WERI-Rb-1 (cell line): ENCODE results near the gene EHMT2.

Experiments used
- DNase-seq: peaks from one replicate; pipeline ENCODE4 v3.0.0-alpha.2; 2020
- H3K27ac ChIP-seq: fragments of 250-450 bp; sonication (Bioruptor Pico); 2 replicates; pipeline ENCODE4 v1.5.1; 2020; ENCODE audit warnings: mild to moderate bottlenecking, moderate library complexity
- H3K27me3 ChIP-seq: fragments of 250-450 bp; sonication (Bioruptor Pico); 2 replicates; pipeline ENCODE4 v1.5.1; 2021; ENCODE audit warnings: mild to moderate bottlenecking, low read depth, moderate library complexity; ENCODE audit not compliant: insufficient read depth, severe bottlenecking
- H3K36me3 ChIP-seq: fragments of 250-450 bp; sonication (Bioruptor Pico); 2 replicates; pipeline ENCODE4 v1.5.1; 2020; ENCODE audit warnings: mild to moderate bottlenecking, moderate library complexity
- H3K4me3 ChIP-seq: 2 replicates; pipeline ENCODE4 v1.5.1; 2011; ENCODE audit warnings: low read depth, mild to moderate bottlenecking, control low read depth, low read length
- H3K9me3 ChIP-seq: fragments of 250-450 bp; sonication (Bioruptor Pico); 2 replicates; pipeline ENCODE4 v1.5.1; 2021; ENCODE audit warnings: mild to moderate bottlenecking, moderate library complexity; ENCODE audit not compliant: severe bottlenecking
- TF ChIP-seq, protein P1 (sequence below): IDR thresholded peaks from 2 replicates; pipeline ENCODE4 v1.5.1; 2011; ENCODE audit warnings: low read depth, mild to moderate bottlenecking, control low read depth, inconsistent platforms, low read length

EHMT2 gene

DNA sequence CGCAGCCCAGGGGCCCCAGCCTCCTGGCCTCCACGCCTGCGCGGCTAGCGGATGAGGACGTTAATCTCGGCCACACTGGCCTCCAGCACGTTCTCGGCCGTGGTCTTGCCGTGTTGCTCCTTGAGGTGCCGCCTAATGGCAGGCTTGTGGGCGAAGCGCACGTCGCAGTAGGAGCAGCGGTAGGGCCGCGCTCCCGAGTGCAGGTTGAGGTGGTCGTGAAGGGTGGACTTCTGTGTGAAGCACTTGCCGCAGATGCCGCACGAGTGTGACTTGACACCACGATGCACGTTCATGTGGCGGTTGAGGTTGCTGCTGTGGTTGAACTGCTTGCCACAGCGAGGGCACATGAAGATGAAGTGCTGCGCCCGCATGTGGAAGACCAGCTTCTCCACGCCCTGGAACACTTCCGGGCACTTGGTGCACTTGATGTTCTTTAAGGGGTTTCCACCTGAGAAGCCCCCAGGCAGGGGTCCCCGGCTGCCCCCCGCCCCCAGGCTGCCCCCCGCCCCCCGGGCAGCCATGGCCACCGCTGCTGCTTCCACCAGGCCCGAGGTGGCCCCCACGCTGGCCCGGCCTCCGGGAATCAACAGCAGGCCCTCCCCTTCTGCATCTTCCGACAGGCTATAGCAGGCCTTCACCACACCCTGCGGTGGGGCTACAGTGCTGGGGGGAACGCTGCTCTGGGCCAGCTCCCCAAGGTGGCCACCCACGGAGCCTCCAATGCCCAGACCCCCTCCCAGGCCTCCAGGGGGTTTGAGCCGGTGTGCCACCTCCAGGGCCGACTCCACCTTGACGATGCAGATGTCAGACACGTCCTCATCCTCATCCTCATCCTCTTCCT, 2.6 kb upstream of the EHMT2 start:
- H3K36me3 ChIP-seq: peaks cover 20% of the 10 kb centered on the region
- no peaks in the 10 kb centered on the region for H3K9me3 ChIP-seq
- TF ChIP-seq, protein P1, sequence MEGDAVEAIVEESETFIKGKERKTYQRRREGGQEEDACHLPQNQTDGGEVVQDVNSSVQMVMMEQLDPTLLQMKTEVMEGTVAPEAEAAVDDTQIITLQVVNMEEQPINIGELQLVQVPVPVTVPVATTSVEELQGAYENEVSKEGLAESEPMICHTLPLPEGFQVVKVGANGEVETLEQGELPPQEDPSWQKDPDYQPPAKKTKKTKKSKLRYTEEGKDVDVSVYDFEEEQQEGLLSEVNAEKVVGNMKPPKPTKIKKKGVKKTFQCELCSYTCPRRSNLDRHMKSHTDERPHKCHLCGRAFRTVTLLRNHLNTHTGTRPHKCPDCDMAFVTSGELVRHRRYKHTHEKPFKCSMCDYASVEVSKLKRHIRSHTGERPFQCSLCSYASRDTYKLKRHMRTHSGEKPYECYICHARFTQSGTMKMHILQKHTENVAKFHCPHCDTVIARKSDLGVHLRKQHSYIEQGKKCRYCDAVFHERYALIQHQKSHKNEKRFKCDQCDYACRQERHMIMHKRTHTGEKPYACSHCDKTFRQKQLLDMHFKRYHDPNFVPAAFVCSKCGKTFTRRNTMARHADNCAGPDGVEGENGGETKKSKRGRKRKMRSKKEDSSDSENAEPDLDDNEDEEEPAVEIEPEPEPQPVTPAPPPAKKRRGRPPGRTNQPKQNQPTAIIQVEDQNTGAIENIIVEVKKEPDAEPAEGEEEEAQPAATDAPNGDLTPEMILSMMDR: no peak
- no peak for DNase-seq
- no peaks in the 10 kb centered on the region for H3K27me3 ChIP-seq
- H3K4me3 ChIP-seq: no peak overlapping the region
- H3K27ac ChIP-seq: no peak overlapping the region

GRCh38 chr6:31899215-31899614, 1.7 kb upstream of the EHMT2 start:
- H3K4me3 ChIP-seq: no peak overlapping the region
- peaks cover 29% of the 10 kb centered on the region for H3K36me3 ChIP-seq
- H3K9me3 ChIP-seq: no peaks in the 10 kb centered on the region
- no peak for DNase-seq
- TF ChIP-seq, protein P1: no peak
- H3K27me3 ChIP-seq: no peaks in the 10 kb centered on the region
- no peak overlapping the region for H3K27ac ChIP-seq

DNA sequence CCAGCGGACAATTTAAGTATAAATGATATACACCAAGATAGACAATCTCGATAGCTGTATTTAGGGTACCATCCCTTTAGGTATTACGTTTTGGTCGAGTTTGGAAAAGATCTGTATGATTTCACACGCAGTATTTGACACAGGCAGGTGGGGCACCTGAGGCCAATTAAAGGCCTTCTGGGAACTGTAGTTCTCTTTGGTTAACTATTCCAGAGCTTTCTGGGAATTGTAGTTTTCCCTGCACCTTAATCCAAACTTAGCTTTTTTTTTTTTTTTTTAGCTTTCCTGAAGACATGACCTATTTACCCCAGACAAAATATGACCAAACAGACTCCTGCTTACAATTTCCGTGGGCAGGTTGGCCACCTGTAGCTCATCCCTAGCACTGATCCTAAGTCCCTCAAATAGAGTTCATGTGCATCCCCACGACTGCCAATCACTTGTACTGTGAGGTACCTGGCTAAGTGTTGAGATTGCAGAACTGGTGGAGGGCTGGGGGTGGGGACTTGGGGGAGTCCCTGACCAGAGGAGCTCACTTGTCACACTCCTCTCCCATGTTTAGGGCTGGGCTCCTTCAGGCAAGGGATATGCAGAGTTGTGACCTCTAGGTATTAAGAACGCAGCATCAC, 999 bp upstream of the EHMT2 start:
- Histone ChIP-seq H3K27ac (peak overlapping the region; percentile 87), H3K27me3 (no peaks in the 10 kb centered on the region), H3K9me3 (no peaks in the 10 kb centered on the region), H3K36me3 (peaks cover 36% of the 10 kb centered on the region), H3K4me3 (peak overlapping the region; percentile 68)
- DNase-seq: peak; percentile 46
- TF ChIP-seq, protein P1: no peak

DNA sequence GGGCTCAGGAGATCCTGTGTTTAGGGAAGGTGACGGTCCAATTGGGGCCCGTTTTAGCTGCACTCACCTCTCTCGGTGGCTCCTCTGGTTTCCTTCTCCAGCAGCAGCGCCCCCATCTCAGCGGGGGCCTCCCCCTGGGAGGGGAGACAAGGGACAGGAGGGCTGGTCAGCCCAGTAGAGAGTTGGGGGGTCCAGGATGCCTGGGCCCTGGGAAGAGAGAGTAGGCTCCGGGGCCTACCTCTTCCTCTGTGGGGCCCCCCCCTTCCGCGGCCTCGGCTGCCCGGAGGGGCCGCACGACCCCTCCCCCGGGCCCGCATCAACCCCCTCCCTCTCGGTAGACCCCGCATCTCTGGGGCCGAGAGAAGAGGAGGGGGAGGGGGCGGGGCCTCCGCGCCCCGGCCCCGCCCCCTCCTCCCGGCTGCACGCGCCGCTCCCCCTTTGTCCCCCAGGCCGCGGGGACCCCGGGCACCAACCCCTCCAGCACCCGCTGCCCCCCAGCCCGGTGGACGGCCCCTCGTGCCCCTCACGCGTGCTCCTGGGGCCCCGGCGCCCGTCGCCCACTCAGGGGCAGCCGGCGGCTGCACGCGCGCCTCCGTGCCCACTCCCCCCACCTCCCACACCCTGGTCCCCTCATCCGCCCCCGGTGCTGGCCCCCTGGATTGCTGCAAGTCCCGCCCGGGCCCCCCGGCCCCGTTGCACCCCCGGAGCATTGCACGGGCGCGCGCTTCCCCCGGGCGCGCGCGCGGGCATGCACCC, 464 bp downstream of the EHMT2 start:
- H3K27me3 ChIP-seq: no peaks in the 10 kb centered on the region
- no peak for DNase-seq
- peak overlapping the region; percentile 87 for H3K27ac ChIP-seq
- H3K9me3 ChIP-seq: no peaks in the 10 kb centered on the region
- TF ChIP-seq, protein P1: no peak
- peaks cover 51% of the 10 kb centered on the region for H3K36me3 ChIP-seq
- H3K4me3 ChIP-seq: peak overlapping the region; percentile 68

- TF ChIP-seq, protein P1: no peak
- Histone ChIP-seq H3K27ac (peak overlapping the region; percentile 87), H3K27me3 (no peaks in the 10 kb centered on the region), H3K9me3 (no peaks in the 10 kb centered on the region), H3K4me3 (peak overlapping the region; percentile 68), H3K36me3 (peaks cover 56% of the 10 kb centered on the region)
- no peak for DNase-seq
These were observed 1.0 kb downstream of the EHMT2 start for GRCh38 chr6:31896493-31896855.
